HEK293T (cell line): ENCODE results near the gene DYDC2.

Source experiments
- ARNT ChIP-seq: fragments of 450-650 bp; IDR thresholded peaks from 2 replicates; pipeline ENCODE4 v1.6.1; 2017; ENCODE audit warnings: mild to moderate bottlenecking
- BHLHE40 ChIP-seq: fragments of 450-650 bp; IDR thresholded peaks from 2 replicates; pipeline ENCODE4 v1.6.1; 2016; ENCODE audit warnings: mild to moderate bottlenecking, moderate library complexity, borderline replicate concordance
- ELF4 ChIP-seq: fragments of 450-650 bp; IDR thresholded peaks from 2 replicates; pipeline ENCODE4 v1.6.1; 2017; ENCODE audit warnings: antibody characterized with exemption
- FOXA1 ChIP-seq: fragments of 450-650 bp; IDR thresholded peaks from 2 replicates; pipeline ENCODE4 v1.6.1; 2016; ENCODE audit warnings: mild to moderate bottlenecking
- FOXK2 ChIP-seq: fragments of 450-650 bp; IDR thresholded peaks from 2 replicates; pipeline ENCODE4 v1.6.1; 2016; ENCODE audit warnings: mild to moderate bottlenecking
- FOXM1 ChIP-seq: fragments of 450-650 bp; IDR thresholded peaks from 2 replicates; pipeline ENCODE4 v1.6.1; 2017; ENCODE audit warnings: mild to moderate bottlenecking, borderline replicate concordance
- HDGF ChIP-seq: fragments of 450-650 bp; IDR thresholded peaks from 2 replicates; pipeline ENCODE4 v1.6.1; 2017; ENCODE audit warnings: antibody characterized with exemption, borderline replicate concordance
- LEF1 ChIP-seq: fragments of 450-650 bp; IDR thresholded peaks from 2 replicates; pipeline ENCODE4 v1.6.1; 2017; ENCODE audit warnings: mild to moderate bottlenecking, borderline replicate concordance
- NFRKB ChIP-seq: fragments of 450-650 bp; IDR thresholded peaks from 2 replicates; pipeline ENCODE4 v1.6.1; 2016; ENCODE audit warnings: mild to moderate bottlenecking, moderate library complexity
- PKNOX1 ChIP-seq: fragments of 450-650 bp; IDR thresholded peaks from 2 replicates; pipeline ENCODE4 v1.6.1; 2016
- SP1 ChIP-seq: fragments of 450-650 bp; IDR thresholded peaks from 2 replicates; pipeline ENCODE4 v1.6.1; 2017
- SUZ12 ChIP-seq: fragments of 450-650 bp; IDR thresholded peaks from 2 replicates; pipeline ENCODE4 v1.6.1; 2016; ENCODE audit warnings: mild to moderate bottlenecking
- TARDBP ChIP-seq: fragments of 450-650 bp; IDR thresholded peaks from 2 replicates; pipeline ENCODE4 v1.6.1; 2016
- ZNF384 ChIP-seq: fragments of 450-650 bp; IDR thresholded peaks from 2 replicates; pipeline ENCODE4 v1.6.1; 2016

GRCh38 chr10:80409121-80409520 is 52.5 kb downstream of the DYDC2 start:
- TF ChIP-seq LEF1 (no peak), ARNT (no peak), BHLHE40 (no peak), FOXK2 (no peak), NFRKB (no peak), PKNOX1 (no peak), SUZ12 (no peak), FOXM1 (no peak), ELF4 (no peak), SP1 (no peak), FOXA1 (no peak), ZNF384 (no peak), TARDBP (no peak), HDGF (no peak)
